Keratinocyte (primary cell): Measurements from ENCODE around the gene PPP1R13L.

Experiments used
- EZH2 ChIP-seq: IDR thresholded peaks from one replicate; pipeline ENCODE4 v1.6.1; 2012; ENCODE audit warnings: inconsistent platforms, mild to moderate bottlenecking, low read length, moderate library complexity
- TF ChIP-seq, protein P1 (sequence below), 3 experiments: IDR thresholded peaks in 1 of 3; conservative IDR thresholded peaks in 1 of 3; optimal IDR thresholded peaks in 1 of 3; 2 replicates in 2 of 3; 3 replicates in 1 of 3; pipeline versions ENCODE3 to v1.5.1; 2011; ENCODE audit warnings: low read length in 3 of 3, mild to moderate bottlenecking in 3 of 3, moderate library complexity in 2 of 3, control low read depth in 1 of 3, inconsistent platforms in 1 of 3; ENCODE audit not compliant: insufficient read depth in 2 of 3; ENCODE audit errors: extremely low read depth in 1 of 3

DNA sequence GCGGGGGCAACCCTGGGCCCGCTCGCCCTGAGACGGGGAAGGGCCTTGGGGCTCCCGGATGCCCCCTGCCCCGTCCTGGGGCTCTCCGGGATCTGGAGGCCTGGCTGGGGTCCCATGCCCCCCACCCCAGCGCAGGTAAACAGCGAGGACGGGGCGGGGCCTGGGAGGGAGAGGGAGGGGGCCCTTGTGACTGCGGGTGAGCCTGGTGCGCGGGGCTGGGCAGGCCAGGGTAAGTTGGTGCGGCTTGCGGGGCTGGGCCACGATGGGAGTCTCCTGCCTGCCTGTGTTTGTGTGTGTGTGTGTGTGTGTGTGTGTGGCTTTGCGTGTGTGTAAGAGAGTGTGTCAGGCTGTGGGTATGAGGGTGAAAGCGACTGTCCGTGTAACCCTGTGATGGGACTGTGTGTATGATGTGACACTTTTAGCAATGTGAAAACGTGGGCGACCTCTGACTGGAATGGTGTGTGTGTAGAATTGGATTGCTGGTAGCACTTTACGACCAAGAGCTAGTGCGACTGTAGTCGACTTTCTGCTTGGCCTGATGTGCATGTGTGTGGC is 63.9 kb downstream of the PPP1R13L start:
- TF ChIP-seq, protein P1, sequence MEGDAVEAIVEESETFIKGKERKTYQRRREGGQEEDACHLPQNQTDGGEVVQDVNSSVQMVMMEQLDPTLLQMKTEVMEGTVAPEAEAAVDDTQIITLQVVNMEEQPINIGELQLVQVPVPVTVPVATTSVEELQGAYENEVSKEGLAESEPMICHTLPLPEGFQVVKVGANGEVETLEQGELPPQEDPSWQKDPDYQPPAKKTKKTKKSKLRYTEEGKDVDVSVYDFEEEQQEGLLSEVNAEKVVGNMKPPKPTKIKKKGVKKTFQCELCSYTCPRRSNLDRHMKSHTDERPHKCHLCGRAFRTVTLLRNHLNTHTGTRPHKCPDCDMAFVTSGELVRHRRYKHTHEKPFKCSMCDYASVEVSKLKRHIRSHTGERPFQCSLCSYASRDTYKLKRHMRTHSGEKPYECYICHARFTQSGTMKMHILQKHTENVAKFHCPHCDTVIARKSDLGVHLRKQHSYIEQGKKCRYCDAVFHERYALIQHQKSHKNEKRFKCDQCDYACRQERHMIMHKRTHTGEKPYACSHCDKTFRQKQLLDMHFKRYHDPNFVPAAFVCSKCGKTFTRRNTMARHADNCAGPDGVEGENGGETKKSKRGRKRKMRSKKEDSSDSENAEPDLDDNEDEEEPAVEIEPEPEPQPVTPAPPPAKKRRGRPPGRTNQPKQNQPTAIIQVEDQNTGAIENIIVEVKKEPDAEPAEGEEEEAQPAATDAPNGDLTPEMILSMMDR (optimal IDR thresholded peaks at IDR 0.05 in 1 of 3, IDR thresholded peaks at IDR 0.05 in 1 of 3, conservative IDR thresholded peaks at IDR 0.05 in 1 of 3; ENCODE audit: extremely low read depth in 1 of 3, insufficient read depth in 2 of 3, low read length in 3 of 3): no peak
- TF ChIP-seq EZH2: no peak
